Astrocyte of the cerebellum (primary cell): ENCODE measurements around the gene TMEM209.
"Not testable (repeated sequence)": the region's sequence is repeated elsewhere in the genome, so short reads cannot be mapped to it uniquely, and the experiment has no call there.

Experiments
- DNase-seq: peaks from one replicate; pipeline ENCODE4 v3.0.0-alpha.2; 2011; ENCODE audit warnings: low read depth
- H3K4me3 ChIP-seq: 2 replicates; pipeline ENCODE4 v1.5.1; 2011; ENCODE audit warnings: mild to moderate bottlenecking, low read depth, low read length, moderate library complexity
- in situ Hi-C: cut with HindIII; loops from 2 replicates; pipeline ENCODE4 v1.10.0; 2017; ENCODE audit warnings: low sequenced_read_pairs
- TF ChIP-seq, protein P1 (sequence below): IDR thresholded peaks from 2 replicates; pipeline ENCODE4 v1.5.1; 2012; ENCODE audit warnings: low read length, low read depth, moderate library complexity, mild to moderate bottlenecking; ENCODE audit errors: missing control alignments

TMEM209 gene

DNA sequence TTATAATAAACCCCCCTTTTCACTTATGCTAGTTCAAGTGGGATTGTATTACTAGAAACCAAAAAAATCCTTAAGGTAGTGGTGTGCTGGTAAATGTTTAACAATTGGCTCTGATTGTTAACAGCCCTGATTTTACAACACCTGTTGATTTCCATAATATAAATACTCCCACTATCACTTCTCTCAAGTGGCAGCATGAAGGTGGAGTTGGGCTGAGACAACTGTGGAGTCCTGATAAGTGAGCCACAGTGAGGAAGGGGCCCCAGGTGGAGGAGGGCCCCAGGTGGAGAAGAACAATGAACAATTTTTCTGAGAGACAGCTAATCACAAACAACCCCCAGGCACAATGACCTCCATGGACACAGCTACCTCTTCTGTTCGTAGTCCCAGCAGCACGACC, 28.9 kb upstream of the TMEM209 start:
- TF ChIP-seq, protein P1, sequence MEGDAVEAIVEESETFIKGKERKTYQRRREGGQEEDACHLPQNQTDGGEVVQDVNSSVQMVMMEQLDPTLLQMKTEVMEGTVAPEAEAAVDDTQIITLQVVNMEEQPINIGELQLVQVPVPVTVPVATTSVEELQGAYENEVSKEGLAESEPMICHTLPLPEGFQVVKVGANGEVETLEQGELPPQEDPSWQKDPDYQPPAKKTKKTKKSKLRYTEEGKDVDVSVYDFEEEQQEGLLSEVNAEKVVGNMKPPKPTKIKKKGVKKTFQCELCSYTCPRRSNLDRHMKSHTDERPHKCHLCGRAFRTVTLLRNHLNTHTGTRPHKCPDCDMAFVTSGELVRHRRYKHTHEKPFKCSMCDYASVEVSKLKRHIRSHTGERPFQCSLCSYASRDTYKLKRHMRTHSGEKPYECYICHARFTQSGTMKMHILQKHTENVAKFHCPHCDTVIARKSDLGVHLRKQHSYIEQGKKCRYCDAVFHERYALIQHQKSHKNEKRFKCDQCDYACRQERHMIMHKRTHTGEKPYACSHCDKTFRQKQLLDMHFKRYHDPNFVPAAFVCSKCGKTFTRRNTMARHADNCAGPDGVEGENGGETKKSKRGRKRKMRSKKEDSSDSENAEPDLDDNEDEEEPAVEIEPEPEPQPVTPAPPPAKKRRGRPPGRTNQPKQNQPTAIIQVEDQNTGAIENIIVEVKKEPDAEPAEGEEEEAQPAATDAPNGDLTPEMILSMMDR = no peak
- no peak overlapping the region for H3K4me3 ChIP-seq
- in situ Hi-C loops = no loop called here
- DNase-seq = no peak

DNA sequence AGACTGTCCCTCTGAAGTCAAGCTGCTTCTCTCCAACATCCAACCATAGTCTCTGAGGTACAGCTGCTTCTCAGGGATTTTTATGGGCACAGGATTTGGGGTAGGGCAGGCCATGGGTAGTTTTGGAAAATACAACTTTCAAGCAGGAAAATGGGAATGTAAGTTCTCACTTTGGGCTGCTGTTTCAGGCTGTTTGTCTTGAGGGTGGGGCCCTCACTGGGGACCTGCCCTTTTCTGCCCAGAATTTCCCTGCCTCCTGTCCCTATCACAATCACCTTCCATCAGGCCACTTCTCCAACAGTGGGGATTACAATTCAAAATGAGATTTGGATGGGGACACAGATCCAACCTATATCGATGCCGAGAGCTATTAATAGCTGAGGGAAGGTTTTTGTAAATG, 27.0 kb upstream of the TMEM209 start:
- H3K4me3 ChIP-seq = no peak overlapping the region
- DNase-seq = no peak
- TF ChIP-seq, protein P1 = no peak
- in situ Hi-C loops = no loop called here

DNA sequence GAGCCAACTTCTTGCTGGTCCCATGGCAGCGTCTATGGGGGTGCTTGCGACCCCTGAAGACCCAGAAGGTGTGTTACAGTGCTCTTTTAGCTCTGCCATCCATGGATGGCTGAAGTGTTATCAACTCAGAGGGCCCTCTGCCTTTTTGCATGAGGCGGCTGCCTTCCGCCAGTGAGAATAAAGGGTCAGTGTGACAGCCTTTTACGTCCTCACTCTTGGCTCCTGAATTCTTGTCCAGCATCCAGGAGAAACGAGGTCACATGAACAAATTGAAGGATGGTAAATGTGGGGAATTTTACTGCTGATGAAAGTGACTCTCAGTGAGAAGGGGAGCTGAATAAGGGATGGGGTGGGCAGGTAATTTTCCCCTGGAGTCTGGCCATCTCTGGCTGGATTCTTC, 26.6 kb upstream of the TMEM209 start:
- no peak overlapping the region for H3K4me3 ChIP-seq
- TF ChIP-seq, protein P1 = no peak
- in situ Hi-C loops = no loop called here
- DNase-seq = no peak

DNA sequence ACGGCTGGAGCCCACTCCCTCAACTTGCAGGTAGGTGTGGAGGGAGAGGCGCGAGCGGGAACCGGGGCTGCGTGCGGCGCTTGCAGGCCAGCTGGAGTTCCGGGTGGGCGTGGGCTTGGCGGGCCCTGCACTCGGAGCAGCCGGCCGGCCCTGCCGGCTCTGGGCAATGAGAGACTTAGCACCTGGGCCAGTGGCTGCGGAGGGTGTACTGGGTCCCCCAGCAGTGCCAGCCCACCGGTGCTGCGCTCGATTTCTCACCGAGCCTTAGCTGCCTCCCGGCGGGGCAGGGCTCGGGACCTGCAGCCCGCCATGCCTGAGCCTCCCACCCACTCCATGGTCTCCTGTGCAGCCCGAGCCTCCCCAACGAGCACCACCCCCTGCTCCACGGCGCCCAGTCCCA, 24.8 kb upstream of the TMEM209 start:
- H3K4me3 ChIP-seq, in situ Hi-C loops, DNase-seq: not testable (repeated sequence)

DNA sequence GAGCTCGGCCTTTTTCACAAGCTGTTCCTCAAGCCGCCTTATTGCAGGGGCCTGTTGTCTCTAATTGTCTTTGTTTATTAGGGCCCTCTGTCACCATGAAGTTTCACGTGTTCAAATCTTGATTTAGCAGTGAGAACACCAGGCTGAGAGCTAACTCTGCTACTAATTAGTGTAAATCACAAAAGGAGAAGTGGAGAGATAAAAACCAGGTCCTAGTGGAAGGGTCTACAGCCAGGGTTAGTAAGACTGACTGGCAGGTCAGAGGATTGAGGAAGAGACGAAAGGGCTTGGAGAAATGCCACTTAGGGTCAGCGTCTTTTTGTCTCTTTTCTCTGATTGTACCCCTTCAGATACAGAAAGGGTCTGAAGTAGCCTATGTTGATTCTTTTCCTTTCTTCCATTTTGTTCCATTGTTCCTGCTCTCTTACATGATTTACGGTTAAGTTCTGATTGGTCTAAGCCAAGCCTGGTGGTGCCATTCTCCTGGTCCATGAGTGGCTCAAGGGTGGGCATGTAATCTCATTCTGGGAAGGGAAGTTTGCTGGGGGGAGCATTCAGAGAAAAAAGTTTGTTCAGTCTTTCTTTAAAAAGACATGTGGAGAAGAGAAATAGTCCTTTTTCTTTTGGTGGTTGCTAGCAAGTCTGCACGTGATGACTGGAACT, 23.8 kb upstream of the TMEM209 start:
- in situ Hi-C loops = no loop called here
- no peak for DNase-seq
- H3K4me3 ChIP-seq = no peak overlapping the region
- TF ChIP-seq, protein P1 = no peak

DNA sequence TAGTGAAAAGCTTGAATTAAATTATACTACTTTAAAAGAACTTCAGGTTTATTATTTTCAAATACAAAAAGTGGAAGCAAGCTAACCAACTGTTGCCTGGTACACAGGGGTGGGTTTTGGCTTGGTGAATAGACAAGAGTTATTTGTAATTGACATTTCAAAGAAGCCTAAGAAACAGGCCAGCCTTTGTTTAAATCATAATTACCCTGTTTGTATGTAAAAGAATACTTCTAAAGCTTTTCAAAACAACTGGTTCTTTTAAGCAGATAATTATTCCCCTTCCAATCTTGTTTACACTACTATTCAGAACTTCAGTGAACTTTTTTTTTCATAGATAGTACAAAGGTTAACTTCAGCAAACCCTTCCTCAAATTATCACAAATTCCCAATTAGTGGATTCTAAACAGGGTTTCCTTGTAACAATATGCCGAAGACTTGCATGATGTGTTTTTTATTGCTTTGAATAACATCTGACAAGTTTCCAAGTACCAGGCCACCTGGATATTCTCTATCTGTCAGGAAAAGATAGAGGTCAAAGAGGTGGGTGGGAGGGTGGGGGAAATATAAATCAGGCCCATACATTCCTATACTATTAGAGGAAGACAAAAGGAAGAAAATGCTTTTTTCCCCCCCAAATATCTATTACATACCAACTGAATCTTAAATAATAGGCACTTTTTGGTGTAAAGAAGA, 22.8 kb upstream of the TMEM209 start:
- H3K4me3 ChIP-seq = no peak overlapping the region
- TF ChIP-seq, protein P1 = no peak
- DNase-seq = no peak
- in situ Hi-C loops = no loop called here

DNA sequence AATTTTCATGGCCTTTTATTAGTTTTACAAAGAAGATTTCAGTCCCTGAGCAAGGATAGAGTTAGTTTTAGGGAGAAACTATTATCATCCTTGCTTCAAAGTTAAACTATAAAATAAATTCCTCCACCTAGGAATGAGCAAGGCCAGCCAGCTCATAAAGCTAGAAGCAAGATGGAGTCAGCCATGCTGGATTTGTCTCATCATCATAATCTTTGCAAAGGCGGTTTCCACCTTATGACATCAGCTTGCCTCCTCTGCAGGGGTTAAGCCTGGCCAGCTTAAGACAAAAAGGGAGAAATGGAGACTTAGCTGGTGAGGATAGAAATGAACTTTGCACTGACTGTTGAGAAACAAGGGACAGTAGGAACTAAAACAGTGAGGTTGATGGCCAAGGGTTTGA, 21.1 kb upstream of the TMEM209 start:
- no peak for DNase-seq
- no peak overlapping the region for H3K4me3 ChIP-seq
- in situ Hi-C loops = no loop called here
- TF ChIP-seq, protein P1 = no peak

DNA sequence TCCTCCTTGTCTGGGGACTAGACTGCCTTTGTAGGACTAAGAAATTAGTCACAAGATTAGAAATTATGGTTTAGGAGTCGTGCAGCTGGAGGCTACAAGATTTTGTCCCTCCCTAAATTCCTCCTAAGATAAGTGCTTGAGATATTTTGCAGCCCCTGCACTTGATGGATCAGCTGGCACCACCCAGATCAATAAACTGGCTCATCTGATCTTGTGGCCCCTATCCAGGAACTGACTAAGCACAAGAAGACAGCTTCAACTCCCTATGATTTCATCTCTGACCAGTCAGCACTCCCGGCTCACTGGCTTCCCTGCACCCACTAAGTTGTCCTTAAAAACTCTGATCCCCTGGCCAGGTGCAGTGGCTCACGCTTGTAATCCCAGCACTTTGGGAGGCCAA, 19.7 kb upstream of the TMEM209 start:
- DNase-seq, in situ Hi-C loops: not testable (repeated sequence)

More for the DNA sequence above, 19.7 kb upstream of the TMEM209 start:
- H3K4me3 ChIP-seq = not testable (repeated sequence)
